H1 (cell line): ENCODE measurements around the gene GHRHR.

Experiments
- EZH2 ChIP-seq: fragments of 200-600 bp; sonication (generic); IDR thresholded peaks from 2 replicates; pipeline ENCODE4 v1.7.1; 2012; ENCODE audit warnings: low read depth, mild to moderate bottlenecking, moderate library complexity, low read length, inconsistent platforms; ENCODE audit not compliant: severe bottlenecking
- NRF1 ChIP-seq: IDR thresholded peaks from 2 replicates; pipeline ENCODE4 v1.6.1; 2011; ENCODE audit warnings: mild to moderate bottlenecking, low read depth, low read length, improper control_type of control experiment
- SIN3A ChIP-seq, 2 experiments: IDR thresholded peaks in 1 of 2; conservative IDR thresholded peaks in 1 of 2; 2 replicates each; pipeline ENCODE4 v1.6.1; 2011 to 2012; ENCODE audit warnings: low read length in 2 of 2, improper control_type of control experiment in 1 of 2, low read depth in 1 of 2, mild to moderate bottlenecking in 1 of 2
- TF ChIP-seq, protein P1 (sequence below), 3 experiments: IDR thresholded peaks; 1 replicate in 2 of 3; 2 replicates in 1 of 3; pipeline versions ENCODE4 v1.5.1 to v1.6.1; 2011; ENCODE audit warnings: low read length in 3 of 3, mild to moderate bottlenecking in 3 of 3, inconsistent platforms in 2 of 3, low read depth in 1 of 3, moderate library complexity in 1 of 3; ENCODE audit not compliant: insufficient read depth in 1 of 3; ENCODE audit errors: control extremely low read depth in 1 of 3

DNA sequence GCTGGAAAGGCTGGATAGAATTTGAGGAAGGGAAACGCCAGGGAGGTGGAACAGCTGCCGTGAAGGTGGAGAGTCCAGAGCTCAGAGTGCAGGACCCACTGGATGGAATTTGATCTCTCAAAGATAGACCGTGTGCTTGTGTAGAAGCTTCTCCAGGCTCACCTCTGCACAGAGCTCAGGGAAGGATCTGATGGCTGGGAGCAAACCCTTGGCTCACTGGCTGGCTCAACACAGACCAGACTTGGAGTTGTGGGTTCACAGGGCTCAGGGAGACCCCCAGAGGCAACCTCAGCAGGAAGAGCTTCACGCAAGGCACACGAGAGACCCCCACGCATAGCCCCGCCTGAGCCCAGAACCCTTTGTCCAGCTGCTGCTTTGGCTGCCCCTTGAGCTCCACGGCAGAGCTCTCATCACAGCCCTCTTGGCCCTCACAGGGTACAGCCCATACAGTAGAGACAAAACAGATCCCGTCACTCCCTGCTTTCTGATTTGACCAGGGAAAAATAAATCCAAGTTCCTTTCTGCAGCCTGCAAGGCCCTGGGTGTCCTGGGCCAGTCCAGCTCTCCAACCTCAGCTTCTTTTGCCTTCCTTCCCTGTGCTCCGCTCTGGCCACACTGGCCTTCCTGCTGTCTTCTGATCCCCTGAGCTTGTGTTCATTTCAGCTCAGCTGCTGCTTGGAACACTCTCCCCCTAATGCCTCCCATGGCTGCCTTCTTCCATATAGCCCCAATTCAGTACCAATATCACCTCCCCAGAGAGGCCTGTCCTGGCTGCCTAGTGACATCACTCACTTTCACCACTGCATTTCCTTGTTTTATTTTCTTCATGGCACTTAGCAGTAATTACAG lies 26.3 kb downstream of the GHRHR start:
- no peak for TF ChIP-seq NRF1
- TF ChIP-seq EZH2: no peak
- no peak for TF ChIP-seq SIN3A (conservative IDR thresholded peaks at IDR 0.05 in 1 of 2, IDR thresholded peaks at IDR 0.05 in 1 of 2; ENCODE audit: low read depth in 1 of 2, low read length in 2 of 2)
- TF ChIP-seq, protein P1, sequence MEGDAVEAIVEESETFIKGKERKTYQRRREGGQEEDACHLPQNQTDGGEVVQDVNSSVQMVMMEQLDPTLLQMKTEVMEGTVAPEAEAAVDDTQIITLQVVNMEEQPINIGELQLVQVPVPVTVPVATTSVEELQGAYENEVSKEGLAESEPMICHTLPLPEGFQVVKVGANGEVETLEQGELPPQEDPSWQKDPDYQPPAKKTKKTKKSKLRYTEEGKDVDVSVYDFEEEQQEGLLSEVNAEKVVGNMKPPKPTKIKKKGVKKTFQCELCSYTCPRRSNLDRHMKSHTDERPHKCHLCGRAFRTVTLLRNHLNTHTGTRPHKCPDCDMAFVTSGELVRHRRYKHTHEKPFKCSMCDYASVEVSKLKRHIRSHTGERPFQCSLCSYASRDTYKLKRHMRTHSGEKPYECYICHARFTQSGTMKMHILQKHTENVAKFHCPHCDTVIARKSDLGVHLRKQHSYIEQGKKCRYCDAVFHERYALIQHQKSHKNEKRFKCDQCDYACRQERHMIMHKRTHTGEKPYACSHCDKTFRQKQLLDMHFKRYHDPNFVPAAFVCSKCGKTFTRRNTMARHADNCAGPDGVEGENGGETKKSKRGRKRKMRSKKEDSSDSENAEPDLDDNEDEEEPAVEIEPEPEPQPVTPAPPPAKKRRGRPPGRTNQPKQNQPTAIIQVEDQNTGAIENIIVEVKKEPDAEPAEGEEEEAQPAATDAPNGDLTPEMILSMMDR (IDR thresholded peaks at IDR 0.05; ENCODE audit: control extremely low read depth in 1 of 3, insufficient read depth in 1 of 3, low read depth in 1 of 3, low read length in 3 of 3): no peak
